Lower leg skin (tissue), 4 donors: ENCODE results near the gene SCMH1. TPM values are rescaled to one million over a fixed set of nuclear protein-coding genes. Genes with fewer than 3 reads are reported as not detected.

ENCODE experiments used
- DNase-seq, 2 donors: peaks; one replicate each; pipeline ENCODE4 v3.0.0-alpha.2; 2019; ENCODE audit warnings: low spot score in 2 of 2
- H3K4me3 ChIP-seq: fragments of 200-600 bp; sonication (generic); 2 replicates; pipeline ENCODE4 v1.5.1; 2017; ENCODE audit warnings: mild to moderate bottlenecking, low read depth; ENCODE audit not compliant: poor library complexity, severe bottlenecking
- CTCF ChIP-seq, 3 donors: fragments of 450-650 bp; IDR thresholded peaks; one replicate each; pipeline ENCODE4 v1.5.1; 2016; ENCODE audit warnings: antibody characterized with exemption in 3 of 3, mild to moderate bottlenecking in 3 of 3, moderate library complexity in 2 of 3
- POLR2A ChIP-seq, 2 donors: fragments of 450-650 bp; IDR thresholded peaks; one replicate each; pipeline ENCODE4 v1.6.1; 2016 to 2017; ENCODE audit warnings: antibody characterized with exemption in 2 of 2, mild to moderate bottlenecking in 1 of 2, moderate library complexity in 1 of 2
- WGBS, 2 donors: methylation state at CpG; one replicate each; pipeline ENCODE4 v1.1.5; 2018; 5-methylcytosine and 5-hydroxymethylcytosine counted together
- intact Hi-C: fragments of 100-400 bp; cut with DNase I; formaldehyde crosslinking; loops from one replicate; pipeline ENCODE4 v1.15.0; 2023; ENCODE audit warnings: low total_unique reads
- total RNA-seq, 4 donors: library from RNA; depleted of rRNA; stranded (reverse); fragments of >200 nt; gene quantifications; one replicate each; pipeline ENCODE4 v1.1.0, GENCODE V29; 2016

The SCMH1 gene
- total RNA-seq, 4 donors from 2014 or later, result 8.9 to 30.9 (median 21.8) TPM

GRCh38 chr1:41046347-41046775 lies 195.7 kb downstream of the SCMH1 start:
- no peak overlapping the region for H3K4me3 ChIP-seq
- DNase-seq, result peak in 1 of 2 donors; percentile 27
- 50 to 62% methylated on average over 10 of the region's 10 CpGs for WGBS, 2 donors
- no peak for TF ChIP-seq CTCF (IDR thresholded peaks at IDR 0.05)
- TF ChIP-seq POLR2A (IDR thresholded peaks at IDR 0.05), result no peak
- intact Hi-C loops, result no loop called here

GRCh38 chr1:41045740-41046139 lies 196.4 kb downstream of the SCMH1 start:
- no peak for TF ChIP-seq POLR2A (IDR thresholded peaks at IDR 0.05)
- no peak for TF ChIP-seq CTCF (IDR thresholded peaks at IDR 0.05)
- intact Hi-C loops, result no loop called here
- no peak overlapping the region for H3K4me3 ChIP-seq
- 15 to 29% methylated on average over 5 of the region's 5 CpGs for WGBS, 2 donors
- peak; percentile 80 to 88 for DNase-seq

GRCh38 chr1:41044187-41044586 lies 197.9 kb downstream of the SCMH1 start:
- H3K4me3 ChIP-seq, result no peak overlapping the region
- intact Hi-C loops, result no loop called here
- TF ChIP-seq CTCF (IDR thresholded peaks at IDR 0.05) (no peak), POLR2A (IDR thresholded peaks at IDR 0.05) (no peak)
- DNase-seq, result peak in 1 of 2 donors; percentile 48
- whole genome bisulfite sequencing, 2 donors, result 50 to 53% methylated on average over 2 of the region's 2 CpGs

GRCh38 chr1:41041614-41042270 lies 200.4 kb downstream of the SCMH1 start:
- WGBS, 2 donors, result 88 to 96% methylated on average over 3 of the region's 3 CpGs
- no peak for TF ChIP-seq POLR2A (IDR thresholded peaks at IDR 0.05)
- no peak for TF ChIP-seq CTCF (IDR thresholded peaks at IDR 0.05)

GRCh38 chr1:41038110-41038509 lies 204.0 kb downstream of the SCMH1 start:
- intact Hi-C loops, result no loop called here
- peak in 1 of 2 donors; percentile 61 for DNase-seq
- 98% methylated on average over 5 of the region's 5 CpGs for WGBS, 2 donors
- TF ChIP-seq CTCF (IDR thresholded peaks at IDR 0.05) (no peak), POLR2A (IDR thresholded peaks at IDR 0.05) (no peak)
- no peak overlapping the region for H3K4me3 ChIP-seq

More at GRCh38 chr1:41041614-41042270, 200.4 kb downstream of the SCMH1 start:
- intact Hi-C loops, result no loop called here
- peak in 1 of 2 donors; percentile 68 for DNase-seq
- H3K4me3 ChIP-seq, result no peak overlapping the region
